Mammary epithelial cell (primary cell): Measurements from ENCODE around the gene SLC2A6.

Source experiments
- CTCF ChIP-seq, 2 donors: IDR thresholded peaks in 1 of 2; conservative IDR thresholded peaks in 1 of 2; 2 replicates each; pipeline ENCODE4 v1.5.1; 2011 to 2012; ENCODE audit warnings: inconsistent platforms in 2 of 2, low read length in 2 of 2, mild to moderate bottlenecking in 2 of 2, control low read depth in 1 of 2, low read depth in 1 of 2; ENCODE audit not compliant: insufficient read depth in 1 of 2; ENCODE audit errors: extremely low read depth in 1 of 2
- EZH2 ChIP-seq: IDR thresholded peaks from 2 replicates; pipeline ENCODE4 v1.6.1; 2012; ENCODE audit warnings: low read length, inconsistent platforms, borderline replicate concordance

GRCh38 chr9:133495327-133496293 is 16.7 kb upstream of the SLC2A6 start:
- no peak for TF ChIP-seq CTCF (conservative IDR thresholded peaks at IDR 0.05 in 1 of 2, IDR thresholded peaks at IDR 0.05 in 1 of 2; ENCODE audit: extremely low read depth in 1 of 2, insufficient read depth in 1 of 2, low read depth in 1 of 2, low read length in 2 of 2)
- no peak for TF ChIP-seq EZH2
